MM.1S (cell line): ENCODE data around the gene TRIM25.

ENCODE experiments used
- EZH2 ChIP-seq: fragments of 300-600 bp; sonication (generic); optimal IDR thresholded peaks from 2 replicates; pipeline ENCODE3; 2017; ENCODE audit warnings: low read depth, mild to moderate bottlenecking, antibody characterized with exemption, low read length, mixed read lengths
- EZH2phosphoT487 ChIP-seq: fragments of 300-600 bp; sonication (generic); IDR thresholded peaks from 2 replicates; pipeline ENCODE4 v1.6.1; 2018; ENCODE audit warnings: antibody characterized with exemption, low read length
- TF ChIP-seq, protein P1 (sequence below): fragments of 300-600 bp; sonication (generic); IDR thresholded peaks from 2 replicates; pipeline ENCODE4 v1.5.1; 2016; ENCODE audit warnings: antibody characterized with exemption, low read length, mixed read lengths

DNA sequence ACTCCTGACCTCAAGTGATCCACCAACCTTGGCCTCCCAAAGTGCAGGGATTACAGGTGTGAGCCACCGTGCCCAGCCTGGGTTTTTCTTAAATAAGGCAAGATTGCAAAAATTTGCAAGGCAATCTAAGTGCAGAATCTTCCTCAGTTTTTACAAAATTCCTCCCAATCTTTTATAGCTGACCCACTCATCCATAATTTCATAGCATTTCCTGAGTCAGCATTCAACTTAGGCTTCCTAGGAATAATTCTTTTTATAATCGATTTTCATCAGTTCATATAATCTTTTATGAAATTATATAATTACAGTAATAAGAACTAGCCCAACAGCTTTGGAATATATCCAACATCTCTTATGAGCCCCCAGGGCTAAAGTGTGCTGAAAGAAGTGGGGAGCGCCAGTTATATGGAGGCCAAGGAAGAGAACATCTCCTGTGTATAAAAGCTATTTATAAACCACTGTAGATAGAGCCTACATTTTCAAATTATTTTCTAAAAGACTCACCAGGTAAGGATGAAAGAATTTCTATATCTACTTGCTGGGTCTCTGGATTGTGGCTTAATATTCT is 32.2 kb upstream of the TRIM25 start:
- TF ChIP-seq EZH2phosphoT487 (no peak), EZH2 (no peak)
- TF ChIP-seq, protein P1, sequence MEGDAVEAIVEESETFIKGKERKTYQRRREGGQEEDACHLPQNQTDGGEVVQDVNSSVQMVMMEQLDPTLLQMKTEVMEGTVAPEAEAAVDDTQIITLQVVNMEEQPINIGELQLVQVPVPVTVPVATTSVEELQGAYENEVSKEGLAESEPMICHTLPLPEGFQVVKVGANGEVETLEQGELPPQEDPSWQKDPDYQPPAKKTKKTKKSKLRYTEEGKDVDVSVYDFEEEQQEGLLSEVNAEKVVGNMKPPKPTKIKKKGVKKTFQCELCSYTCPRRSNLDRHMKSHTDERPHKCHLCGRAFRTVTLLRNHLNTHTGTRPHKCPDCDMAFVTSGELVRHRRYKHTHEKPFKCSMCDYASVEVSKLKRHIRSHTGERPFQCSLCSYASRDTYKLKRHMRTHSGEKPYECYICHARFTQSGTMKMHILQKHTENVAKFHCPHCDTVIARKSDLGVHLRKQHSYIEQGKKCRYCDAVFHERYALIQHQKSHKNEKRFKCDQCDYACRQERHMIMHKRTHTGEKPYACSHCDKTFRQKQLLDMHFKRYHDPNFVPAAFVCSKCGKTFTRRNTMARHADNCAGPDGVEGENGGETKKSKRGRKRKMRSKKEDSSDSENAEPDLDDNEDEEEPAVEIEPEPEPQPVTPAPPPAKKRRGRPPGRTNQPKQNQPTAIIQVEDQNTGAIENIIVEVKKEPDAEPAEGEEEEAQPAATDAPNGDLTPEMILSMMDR, result no peak
